H9 (cell line): ENCODE measurements around the gene VPS35L. TPM values are rescaled to one million over a fixed set of nuclear protein-coding genes. Genes with fewer than 3 reads are reported as not detected.

Experiments used
- DNase-seq: peaks from one replicate; pipeline ENCODE4 v3.0.0-alpha.2; 2017
- H2AFZ ChIP-seq: one replicate; pipeline ENCODE4 v1.6.1; 2013; ENCODE audit warnings: mild to moderate bottlenecking, low read length, control low read depth, moderate library complexity
- H2AK5ac ChIP-seq: 2 replicates; pipeline ENCODE4 v1.6.1; 2013; ENCODE audit warnings: low read length, control low read depth, mixed read lengths; ENCODE audit not compliant: insufficient read length
- H2BK120ac ChIP-seq: one replicate; pipeline ENCODE4 v1.6.1; 2013; ENCODE audit warnings: low read depth, mild to moderate bottlenecking, low read length, control low read depth, inconsistent platforms; ENCODE audit not compliant: poor library complexity, severe bottlenecking
- H2BK12ac ChIP-seq: 2 replicates; pipeline ENCODE4 v1.6.1; 2013; ENCODE audit warnings: low read length, control low read depth, mixed read lengths, low read depth; ENCODE audit not compliant: insufficient read length
- H2BK15ac ChIP-seq: 2 replicates; pipeline ENCODE4 v1.6.1; 2013; ENCODE audit warnings: low read depth, low read length, control low read depth
- H2BK20ac ChIP-seq: one replicate; pipeline ENCODE4 v1.6.1; 2013; ENCODE audit warnings: low read depth, mild to moderate bottlenecking, low read length, control low read depth, inconsistent platforms; ENCODE audit not compliant: poor library complexity, severe bottlenecking
- H2BK5ac ChIP-seq: 2 replicates; pipeline ENCODE4 v1.6.1; 2013; ENCODE audit warnings: low read length, control low read depth, mixed read lengths; ENCODE audit not compliant: insufficient read length
- H3K14ac ChIP-seq: 2 replicates; pipeline ENCODE4 v1.6.1; 2013; ENCODE audit warnings: low read length, control low read depth; ENCODE audit not compliant: insufficient read depth
- H3K18ac ChIP-seq: 2 replicates; pipeline ENCODE4 v1.6.1; 2013; ENCODE audit warnings: low read depth, mild to moderate bottlenecking, mixed read lengths, low read length, control low read depth; ENCODE audit not compliant: insufficient read length
- H3K23ac ChIP-seq: 2 replicates; pipeline ENCODE4 v1.6.1; 2013; ENCODE audit warnings: low read length, control low read depth, mixed read lengths, low read depth; ENCODE audit not compliant: insufficient read length
- H3K23me2 ChIP-seq: 2 replicates; pipeline ENCODE4 v1.6.1; 2013; ENCODE audit warnings: low read depth, mild to moderate bottlenecking, mixed read lengths, low read length, control low read depth; ENCODE audit not compliant: insufficient read length, poor library complexity, severe bottlenecking
- H3K27ac ChIP-seq: 2 replicates; pipeline ENCODE4 v1.5.1; 2013; ENCODE audit warnings: low read length, control low read depth, mixed read lengths, low read depth; ENCODE audit not compliant: insufficient read length
- H3K27me3 ChIP-seq: 2 replicates; pipeline ENCODE4 v1.6.1; 2013; ENCODE audit warnings: low read length, control low read depth, inconsistent platforms; ENCODE audit not compliant: insufficient read depth
- H3K4ac ChIP-seq: 2 replicates; pipeline ENCODE4 v1.6.1; 2013; ENCODE audit warnings: low read depth, mild to moderate bottlenecking, control low read depth, inconsistent platforms, low read length, moderate library complexity
- H3K4me1 ChIP-seq: 2 replicates; pipeline ENCODE4 v1.6.1; 2013; ENCODE audit warnings: low read length, control low read depth, inconsistent platforms; ENCODE audit not compliant: insufficient read depth
- H3K4me2 ChIP-seq: 2 replicates; pipeline ENCODE4 v1.6.1; 2013; ENCODE audit warnings: low read length, control low read depth, mixed read lengths; ENCODE audit not compliant: insufficient read length, insufficient read depth
- H3K56ac ChIP-seq: 2 replicates; pipeline ENCODE4 v1.6.1; 2013; ENCODE audit warnings: low read depth, mild to moderate bottlenecking, mixed read lengths, low read length, control low read depth; ENCODE audit not compliant: insufficient read length
- H3K79me1 ChIP-seq: 2 replicates; pipeline ENCODE4 v1.6.1; 2013; ENCODE audit warnings: low read depth, mild to moderate bottlenecking, moderate library complexity, low read length, control low read depth, inconsistent platforms; ENCODE audit not compliant: insufficient read depth, poor library complexity, severe bottlenecking
- H3K79me2 ChIP-seq: 2 replicates; pipeline ENCODE4 v1.6.1; 2013; ENCODE audit warnings: low read length, control low read depth, inconsistent platforms; ENCODE audit not compliant: insufficient read depth
- H3K9ac ChIP-seq: 2 replicates; pipeline ENCODE4 v1.6.1; 2013; ENCODE audit warnings: low read length, control low read depth, mixed read lengths; ENCODE audit not compliant: insufficient read length; ENCODE audit errors: extremely low read depth
- H3K9me3 ChIP-seq: one replicate; pipeline ENCODE4 v1.6.1; 2013; ENCODE audit warnings: low read depth, low read length, inconsistent platforms; ENCODE audit not compliant: control insufficient read depth
- H3T11ph ChIP-seq: one replicate; pipeline ENCODE4 v1.6.1; 2013; ENCODE audit warnings: mild to moderate bottlenecking, low read length, control low read depth, inconsistent platforms
- H4K20me1 ChIP-seq: one replicate; pipeline ENCODE4 v1.6.1; 2013; ENCODE audit not compliant: control insufficient read depth, insufficient read length, insufficient read depth
- H4K5ac ChIP-seq: 2 replicates; pipeline ENCODE4 v1.6.1; 2013; ENCODE audit warnings: low read depth, mild to moderate bottlenecking, mixed read lengths, low read length, control low read depth; ENCODE audit not compliant: insufficient read length
- H4K8ac ChIP-seq: replicated peaks from 2 replicates; pipeline ENCODE4 v1.6.1; 2013; ENCODE audit warnings: low read length, control low read depth, mixed read lengths, low read depth; ENCODE audit not compliant: insufficient read length
- H4K91ac ChIP-seq: 2 replicates; pipeline ENCODE4 v1.6.1; 2013; ENCODE audit warnings: low read depth, mild to moderate bottlenecking, moderate library complexity, mixed read lengths, low read length, control low read depth; ENCODE audit not compliant: insufficient read length
- H3K27ac Mint-ChIP-seq, 3 experiments: 2 replicates in 2 of 3; 3 replicates in 1 of 3; pipeline ENCODE4 v1.8.0; 2020 to 2021; ENCODE audit warnings: mixed read lengths in 3 of 3, mild to moderate bottlenecking in 1 of 3, moderate library complexity in 1 of 3
- H3K27me3 Mint-ChIP-seq: 2 replicates; pipeline ENCODE4 v1.8.0; 2021; ENCODE audit warnings: low read depth, mild to moderate bottlenecking, moderate library complexity, mixed read lengths
- H3K36me3 Mint-ChIP-seq, 3 experiments: 2 replicates in 2 of 3; 3 replicates in 1 of 3; pipeline ENCODE4 v1.8.0; 2020 to 2021; ENCODE audit warnings: low read depth in 3 of 3, mixed read lengths in 3 of 3; ENCODE audit not compliant: insufficient read depth in 1 of 3
- H3K4me1 Mint-ChIP-seq, 2 experiments: 2 replicates each; pipeline ENCODE4 v1.8.0; 2020; ENCODE audit warnings: mixed read lengths in 2 of 2
- H3K4me3 Mint-ChIP-seq, 2 experiments: 2 replicates in 1 of 2; 3 replicates in 1 of 2; pipeline ENCODE4 v1.8.0; 2020 to 2021; ENCODE audit warnings: mild to moderate bottlenecking in 2 of 2, mixed read lengths in 2 of 2, moderate library complexity in 1 of 2
- H3K9me3 Mint-ChIP-seq, 2 experiments: 2 replicates in 1 of 2; 3 replicates in 1 of 2; pipeline ENCODE4 v1.8.0; 2020; ENCODE audit warnings: mild to moderate bottlenecking in 2 of 2, mixed read lengths in 2 of 2, moderate library complexity in 1 of 2
- WGBS: extraction: QIAGEN DNeasy Blood & Tissue Kit; methylation state at CpG from one replicate; pipeline ENCODE4 v1.1.7; 2013; ENCODE audit warnings: missing lambda C conversion rate, low lambda C conversion rate, mixed read lengths; ENCODE audit not compliant: insufficient read length; ENCODE audit errors: extremely low coverage; 5-methylcytosine and 5-hydroxymethylcytosine counted together
- total RNA-seq: library from RNA; stranded (reverse); gene quantifications from 2 replicates; pipeline ENCODE4 v1.2.1, GENCODE V29; 2021
- TF ChIP-seq, protein P1 (sequence below): fragments of 200-600 bp; sonication (generic); conservative IDR thresholded peaks from 3 replicates; pipeline ENCODE4 v1.8.0; 2021; ENCODE audit warnings: antibody characterized with exemption, mild to moderate bottlenecking

The VPS35L gene
- total RNA-seq, 1 experiment from 2014 or later: 58.4 TPM

DNA sequence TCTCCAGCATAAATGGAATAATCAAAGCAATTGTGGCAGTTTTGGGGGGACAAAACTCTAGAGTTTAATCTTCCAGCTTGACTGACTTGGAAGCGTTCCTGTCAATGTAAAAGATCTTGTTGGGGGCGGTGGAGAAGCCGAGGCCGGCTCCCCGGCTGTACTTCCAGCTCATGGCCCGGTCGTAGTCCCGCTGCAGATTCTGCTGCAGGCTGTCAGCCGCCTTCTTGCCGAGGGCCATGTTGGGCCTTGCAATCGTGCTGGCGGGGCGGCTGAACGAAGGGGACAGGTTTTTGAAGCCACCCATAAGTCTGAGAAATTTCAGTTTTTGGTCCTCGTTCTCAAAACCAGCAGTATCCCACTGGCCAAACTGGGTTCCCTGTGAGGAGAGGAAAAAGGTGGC, 151.3 kb downstream of the VPS35L start:
- Mint-ChIP-seq H3K27me3 (no peaks in the 10 kb centered on the region), H3K36me3 (peaks cover 69 to 91% (median 90%) of the 10 kb centered on the region in 3 experiments), H3K4me1 (peaks cover 32 to 47% of the 10 kb centered on the region in 2 experiments), H3K27ac (no peak overlapping the region), H3K4me3 (no peak overlapping the region), H3K9me3 (no peaks in the 10 kb centered on the region)
- no peak overlapping the region for H3K4me2 ChIP-seq
- H2BK20ac ChIP-seq: no peak overlapping the region
- WGBS: no CpG with 5 or more reads among the region's 15 CpGs
- H3K27me3 ChIP-seq: no peaks in the 10 kb centered on the region
- H3K23me2 ChIP-seq: no peaks in the 10 kb centered on the region
- no peaks in the 10 kb centered on the region for H3K9me3 ChIP-seq
- H3K56ac ChIP-seq: no peak overlapping the region
- DNase-seq: no peak
- H3K4ac ChIP-seq: no peak overlapping the region
- no peak overlapping the region for H2BK15ac ChIP-seq
- no peak overlapping the region for H3K27ac ChIP-seq
- H3K4me1 ChIP-seq: 0 out of 2 replicates have a peak, but pooled peaks cover 2% of the 10 kb centered on the region
- H2BK12ac ChIP-seq: no peak overlapping the region
- no peak overlapping the region for H3K18ac ChIP-seq
- no peak overlapping the region for H2BK120ac ChIP-seq
- H3K79me2 ChIP-seq: peaks cover 6% of the 10 kb centered on the region; the same call in 1 of the 2 replicates
- H3K14ac ChIP-seq: no peak overlapping the region
- no peak overlapping the region for H2AFZ ChIP-seq
- H3T11ph ChIP-seq: no peak overlapping the region
- H4K8ac ChIP-seq: no peak overlapping the region
- H4K5ac ChIP-seq: no peak overlapping the region
- no peak overlapping the region for H2BK5ac ChIP-seq
- TF ChIP-seq, protein P1, sequence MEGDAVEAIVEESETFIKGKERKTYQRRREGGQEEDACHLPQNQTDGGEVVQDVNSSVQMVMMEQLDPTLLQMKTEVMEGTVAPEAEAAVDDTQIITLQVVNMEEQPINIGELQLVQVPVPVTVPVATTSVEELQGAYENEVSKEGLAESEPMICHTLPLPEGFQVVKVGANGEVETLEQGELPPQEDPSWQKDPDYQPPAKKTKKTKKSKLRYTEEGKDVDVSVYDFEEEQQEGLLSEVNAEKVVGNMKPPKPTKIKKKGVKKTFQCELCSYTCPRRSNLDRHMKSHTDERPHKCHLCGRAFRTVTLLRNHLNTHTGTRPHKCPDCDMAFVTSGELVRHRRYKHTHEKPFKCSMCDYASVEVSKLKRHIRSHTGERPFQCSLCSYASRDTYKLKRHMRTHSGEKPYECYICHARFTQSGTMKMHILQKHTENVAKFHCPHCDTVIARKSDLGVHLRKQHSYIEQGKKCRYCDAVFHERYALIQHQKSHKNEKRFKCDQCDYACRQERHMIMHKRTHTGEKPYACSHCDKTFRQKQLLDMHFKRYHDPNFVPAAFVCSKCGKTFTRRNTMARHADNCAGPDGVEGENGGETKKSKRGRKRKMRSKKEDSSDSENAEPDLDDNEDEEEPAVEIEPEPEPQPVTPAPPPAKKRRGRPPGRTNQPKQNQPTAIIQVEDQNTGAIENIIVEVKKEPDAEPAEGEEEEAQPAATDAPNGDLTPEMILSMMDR: no peak
- no peak overlapping the region for H4K91ac ChIP-seq
- no peak overlapping the region for H2AK5ac ChIP-seq
- H3K79me1 ChIP-seq: peaks cover 2% of the 10 kb centered on the region
- H4K20me1 ChIP-seq: peaks cover 6% of the 10 kb centered on the region
- H3K23ac ChIP-seq: no peak overlapping the region
- no peak overlapping the region for H3K9ac ChIP-seq
